Activated B cell treated with CpG ODN at 0.5 μM for 24 hours (primary cell): Measurements from ENCODE around the gene ADCY5. TPM values are rescaled to one million over a fixed set of nuclear protein-coding genes. Genes with fewer than 3 reads are reported as not detected.

ENCODE experiments used
- ATAC-seq: fragments of 200-7000 bp; cut with Tn5 transposase; one replicate; pipeline ENCODE4 v1.10.0; 2021; ENCODE audit warnings: low read depth, mild to moderate bottlenecking, moderate library complexity
- CTCF ChIA-PET: fragments of 350-600 bp; sonication (Branson Sonifier 250); formaldehyde crosslinking; loops from one replicate; lab custom pipeline; 2021; ENCODE audit warnings: antibody characterized with exemption; lab: Charles Lee
- POLR2A ChIA-PET: fragments of 350-600 bp; sonication (Branson Sonifier 250); formaldehyde crosslinking; loops from one replicate; lab custom pipeline; 2021; ENCODE audit warnings: antibody characterized with exemption; lab: Charles Lee
- DNase-seq: peaks from one replicate; pipeline ENCODE4 v3.0.0; 2022
- H3K27ac Mint-ChIP-seq: one replicate; pipeline ENCODE4 v1.8.0; 2020; ENCODE audit warnings: mixed read lengths
- H3K27me3 Mint-ChIP-seq: one replicate; pipeline ENCODE4 v1.8.0; 2021; ENCODE audit warnings: mixed read lengths
- H3K36me3 Mint-ChIP-seq: one replicate; pipeline ENCODE4 v1.8.0; 2021; ENCODE audit warnings: low read depth, mixed read lengths
- H3K4me1 Mint-ChIP-seq: one replicate; pipeline ENCODE4 v1.8.0; 2021; ENCODE audit warnings: mixed read lengths
- H3K4me3 Mint-ChIP-seq: one replicate; pipeline ENCODE4 v1.8.0; 2020; ENCODE audit warnings: mild to moderate bottlenecking, mixed read lengths
- H3K9me3 Mint-ChIP-seq: one replicate; pipeline ENCODE4 v1.8.0; 2020; ENCODE audit warnings: mixed read lengths
- intact Hi-C: fragments of 100-400 bp; cut with micrococcal nuclease; formaldehyde crosslinking; loops from one replicate; pipeline ENCODE4 v1.15.1; 2024
- total RNA-seq: library from RNA; stranded (reverse); gene quantifications from 2 replicates; pipeline ENCODE4 v1.2.3, GENCODE V29; 2022
- TF ChIP-seq, protein P1 (sequence below): fragments of 200-600 bp; IDR thresholded peaks from one replicate; pipeline ENCODE4 v1.8.0; 2022; ENCODE audit warnings: antibody characterized with exemption, mild to moderate bottlenecking

ADCY5 gene
- total RNA-seq, 1 donor from 2014 or later, result not detected

- intact Hi-C loops, result no loop called here
Measured at GRCh38 chr3:123394391-123395020, 54.4 kb downstream of the ADCY5 start.

GRCh38 chr3:123392871-123393620 is 55.8 kb downstream of the ADCY5 start:
- DNase-seq (no peak), ATAC-seq (no peak)
- Mint-ChIP-seq H3K4me1 (no peaks in the 10 kb centered on the region), H3K27ac (no peak overlapping the region), H3K27me3 (peaks cover 16% of the 10 kb centered on the region), H3K9me3 (no peaks in the 10 kb centered on the region), H3K36me3 (no peaks in the 10 kb centered on the region), H3K4me3 (no peak overlapping the region)
- intact Hi-C loops, result no loop called here
- TF ChIP-seq, protein P1, sequence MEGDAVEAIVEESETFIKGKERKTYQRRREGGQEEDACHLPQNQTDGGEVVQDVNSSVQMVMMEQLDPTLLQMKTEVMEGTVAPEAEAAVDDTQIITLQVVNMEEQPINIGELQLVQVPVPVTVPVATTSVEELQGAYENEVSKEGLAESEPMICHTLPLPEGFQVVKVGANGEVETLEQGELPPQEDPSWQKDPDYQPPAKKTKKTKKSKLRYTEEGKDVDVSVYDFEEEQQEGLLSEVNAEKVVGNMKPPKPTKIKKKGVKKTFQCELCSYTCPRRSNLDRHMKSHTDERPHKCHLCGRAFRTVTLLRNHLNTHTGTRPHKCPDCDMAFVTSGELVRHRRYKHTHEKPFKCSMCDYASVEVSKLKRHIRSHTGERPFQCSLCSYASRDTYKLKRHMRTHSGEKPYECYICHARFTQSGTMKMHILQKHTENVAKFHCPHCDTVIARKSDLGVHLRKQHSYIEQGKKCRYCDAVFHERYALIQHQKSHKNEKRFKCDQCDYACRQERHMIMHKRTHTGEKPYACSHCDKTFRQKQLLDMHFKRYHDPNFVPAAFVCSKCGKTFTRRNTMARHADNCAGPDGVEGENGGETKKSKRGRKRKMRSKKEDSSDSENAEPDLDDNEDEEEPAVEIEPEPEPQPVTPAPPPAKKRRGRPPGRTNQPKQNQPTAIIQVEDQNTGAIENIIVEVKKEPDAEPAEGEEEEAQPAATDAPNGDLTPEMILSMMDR, result no peak
- POLR2A ChIA-PET, result no interaction called here
- CTCF ChIA-PET, result no interaction called here

More at GRCh38 chr3:123394391-123395020, 54.4 kb downstream of the ADCY5 start:
- Mint-ChIP-seq H3K27me3 (peaks cover 15% of the 10 kb centered on the region), H3K9me3 (no peaks in the 10 kb centered on the region), H3K27ac (no peak overlapping the region), H3K4me1 (no peaks in the 10 kb centered on the region), H3K36me3 (no peaks in the 10 kb centered on the region), H3K4me3 (no peak overlapping the region)
- ATAC-seq (no peak), DNase-seq (no peak)
- TF ChIP-seq, protein P1, result no peak
- CTCF ChIA-PET, result no interaction called here
- POLR2A ChIA-PET, result no interaction called here

GRCh38 chr3:123392368-123392767 is 56.5 kb downstream of the ADCY5 start:
- POLR2A ChIA-PET, result no interaction called here
- ATAC-seq (no peak), DNase-seq (no peak)
- Mint-ChIP-seq H3K27me3 (peaks cover 17% of the 10 kb centered on the region), H3K27ac (no peak overlapping the region), H3K9me3 (no peaks in the 10 kb centered on the region), H3K4me1 (no peaks in the 10 kb centered on the region), H3K4me3 (no peak overlapping the region), H3K36me3 (no peaks in the 10 kb centered on the region)
- intact Hi-C loops, result no loop called here
- TF ChIP-seq, protein P1, result no peak
- CTCF ChIA-PET, result no interaction called here

DNA sequence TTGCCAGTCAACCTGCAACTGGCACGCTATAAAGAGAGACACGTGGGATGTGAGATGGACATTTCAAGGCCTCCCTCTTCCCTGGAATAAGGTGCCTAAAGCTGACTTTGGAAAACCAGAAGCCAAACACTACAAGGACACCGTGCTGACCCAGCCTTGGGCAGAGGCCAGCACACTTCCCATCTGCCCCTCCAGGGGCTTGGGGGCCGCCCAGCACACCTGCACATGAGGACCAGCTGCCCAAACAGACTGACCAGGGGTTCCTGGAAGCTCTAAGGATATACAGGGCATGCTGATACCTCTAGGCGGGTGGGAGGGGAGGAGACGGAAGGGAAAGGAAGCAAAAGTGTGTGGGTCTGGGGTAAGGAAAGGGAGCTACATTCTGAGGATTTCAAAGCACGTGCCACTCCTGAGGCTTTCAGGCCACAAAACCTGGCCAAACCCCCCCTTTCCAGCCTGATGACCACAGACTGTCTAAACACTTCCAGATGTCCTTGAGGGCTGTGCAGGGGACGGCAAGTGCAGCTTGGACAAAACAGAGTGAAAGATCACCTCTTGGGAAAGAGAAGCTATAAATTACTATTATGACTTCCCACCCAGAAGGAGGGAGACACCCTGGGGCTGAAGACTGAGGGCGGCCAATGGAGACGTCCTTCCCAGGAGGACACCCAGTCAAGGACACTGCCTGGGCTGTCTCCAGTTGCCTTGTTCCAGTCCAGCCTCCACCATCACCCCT is 57.9 kb downstream of the ADCY5 start:
- no peak for DNase-seq
- POLR2A ChIA-PET, result interaction anchor here (0.6 kb wide), 1 partner anchor 1133 kb away, joined by 8 read pairs; no protein-coding TSS in a partner anchor
- H3K4me3 Mint-ChIP-seq, result no peak overlapping the region
- CTCF ChIA-PET, result no interaction called here
- ATAC-seq, result no peak
- intact Hi-C loops, result no loop called here
- no peaks in the 10 kb centered on the region for H3K9me3 Mint-ChIP-seq
- H3K27ac Mint-ChIP-seq, result no peak overlapping the region
- H3K27me3 Mint-ChIP-seq, result peaks cover 24% of the 10 kb centered on the region
- no peaks in the 10 kb centered on the region for H3K4me1 Mint-ChIP-seq
- TF ChIP-seq, protein P1, result no peak
- H3K36me3 Mint-ChIP-seq, result no peaks in the 10 kb centered on the region

GRCh38 chr3:123389628-123389918 is 59.3 kb downstream of the ADCY5 start:
- Mint-ChIP-seq H3K4me1 (no peaks in the 10 kb centered on the region), H3K9me3 (no peaks in the 10 kb centered on the region), H3K36me3 (no peaks in the 10 kb centered on the region), H3K4me3 (no peak overlapping the region), H3K27me3 (peaks cover 20% of the 10 kb centered on the region), H3K27ac (no peak overlapping the region)
- ChIA-PET CTCF (no interaction called here), POLR2A (no interaction called here)
- ATAC-seq, result no peak
- intact Hi-C loops, result no loop called here
- DNase-seq, result no peak
- TF ChIP-seq, protein P1, result no peak
